DMS 273 (cell line): ENCODE data around the gene CENPP.
"Not testable (repeated sequence)": the region's sequence is repeated elsewhere in the genome, so short reads cannot be mapped to it uniquely, and the experiment has no call there.

Source experiments
- DNase-seq: peaks from one replicate; lab custom pipeline; 2025; ENCODE audit not compliant: unreplicated experiment; lab: John Stamatoyannopoulos, UW

Gene CENPP

GRCh38 chr9:92611621-92612285 is 286.0 kb downstream of the CENPP start:
- DNase-seq = no peak

GRCh38 chr9:92612292-92612691 is 286.5 kb downstream of the CENPP start:
- DNase-seq = no peak

GRCh38 chr9:92612816-92613215 is 287.1 kb downstream of the CENPP start:
- DNase-seq = no peak

- DNase-seq = no peak
These were observed 287.7 kb downstream of the CENPP start for GRCh38 chr9:92613268-92614122.

GRCh38 chr9:92614123-92614510 is 288.4 kb downstream of the CENPP start:
- no peak for DNase-seq

- DNase-seq = no peak
These were observed 289.2 kb downstream of the CENPP start for GRCh38 chr9:92614763-92615461.

GRCh38 chr9:92615790-92616189 is 290.0 kb downstream of the CENPP start:
- DNase-seq = no peak

GRCh38 chr9:92616199-92616641 is 290.5 kb downstream of the CENPP start:
- no peak for DNase-seq

- DNase-seq = no peak
These were observed 290.9 kb downstream of the CENPP start for GRCh38 chr9:92616655-92617111.

- no peak for DNase-seq
These were observed 291.6 kb downstream of the CENPP start for GRCh38 chr9:92617195-92617813.

GRCh38 chr9:92617951-92618510 is 292.3 kb downstream of the CENPP start:
- DNase-seq = no peak

- DNase-seq = no peak
These were observed 293.0 kb downstream of the CENPP start for GRCh38 chr9:92618633-92619225.

GRCh38 chr9:92619601-92620300 is 294.0 kb downstream of the CENPP start:
- no peak for DNase-seq

GRCh38 chr9:92620845-92621244 is 295.1 kb downstream of the CENPP start:
- no peak for DNase-seq

- DNase-seq = not testable (repeated sequence)
These were observed 298.2 kb downstream of the CENPP start for GRCh38 chr9:92623936-92624335.

- no peak for DNase-seq
These were observed 300.7 kb downstream of the CENPP start for GRCh38 chr9:92626484-92626883.

- DNase-seq = no peak
These were observed 301.9 kb downstream of the CENPP start for GRCh38 chr9:92627651-92628050.

- DNase-seq = no peak
These were observed 305.9 kb downstream of the CENPP start for GRCh38 chr9:92631452-92632343.

- no peak for DNase-seq
These were observed 306.9 kb downstream of the CENPP start for GRCh38 chr9:92632641-92633040.
